GM18505 (cell line): ENCODE results near the gene TUBGCP4.

Source experiments
- ATAC-seq: cut with Tn5 transposase; IDR thresholded peaks from one replicate; pipeline ENCODE4 v1.9.1; 2021; ENCODE audit not compliant: unreplicated experiment
- POLR2A ChIP-seq: IDR thresholded peaks from 4 replicates; pipeline ENCODE4 v1.6.1; 2011; ENCODE audit warnings: borderline replicate concordance; ENCODE audit not compliant: insufficient read depth, insufficient read length; ENCODE audit errors: extremely low read depth

TUBGCP4 gene

DNA sequence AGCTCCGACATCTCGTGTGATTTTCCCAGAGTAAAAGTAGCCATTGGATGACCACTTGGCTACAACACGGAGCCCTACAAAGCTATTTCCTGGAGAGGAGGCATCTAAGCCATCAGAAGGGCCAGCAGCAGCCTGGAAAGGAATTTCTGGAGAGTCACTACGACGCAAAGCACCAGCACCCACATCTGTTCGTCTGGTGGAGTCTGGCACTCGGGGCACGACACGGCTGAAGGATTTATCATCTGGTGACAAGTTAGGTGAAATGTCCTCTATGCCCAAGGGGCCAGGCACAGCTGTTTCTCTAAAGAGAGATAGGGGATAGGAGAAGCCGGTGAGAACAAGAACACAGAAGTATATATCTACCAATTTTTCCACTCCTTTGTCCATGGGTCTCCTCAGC is 49.5 kb downstream of the TUBGCP4 start:
- ATAC-seq, result no peak
- no peak for TF ChIP-seq POLR2A

DNA sequence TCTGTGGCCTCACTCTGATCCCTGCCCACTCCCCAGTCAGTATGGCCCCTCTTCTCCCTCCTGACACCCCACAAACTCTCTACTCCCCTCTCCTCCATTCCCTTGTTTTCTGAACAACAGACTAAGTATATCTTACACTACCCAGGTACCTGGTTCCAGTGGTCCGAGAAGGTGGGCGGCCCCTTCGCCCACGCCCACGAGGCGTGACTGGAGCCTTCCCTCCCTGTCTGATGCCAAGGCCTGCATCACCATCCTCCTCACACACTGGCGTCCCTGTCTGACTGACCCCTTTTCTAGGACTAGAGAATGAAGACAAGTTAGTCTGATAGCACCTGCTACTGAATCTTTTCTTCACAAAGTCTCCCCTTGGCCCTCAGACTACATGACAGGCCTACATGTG is 50.0 kb downstream of the TUBGCP4 start:
- no peak for ATAC-seq
- no peak for TF ChIP-seq POLR2A

DNA sequence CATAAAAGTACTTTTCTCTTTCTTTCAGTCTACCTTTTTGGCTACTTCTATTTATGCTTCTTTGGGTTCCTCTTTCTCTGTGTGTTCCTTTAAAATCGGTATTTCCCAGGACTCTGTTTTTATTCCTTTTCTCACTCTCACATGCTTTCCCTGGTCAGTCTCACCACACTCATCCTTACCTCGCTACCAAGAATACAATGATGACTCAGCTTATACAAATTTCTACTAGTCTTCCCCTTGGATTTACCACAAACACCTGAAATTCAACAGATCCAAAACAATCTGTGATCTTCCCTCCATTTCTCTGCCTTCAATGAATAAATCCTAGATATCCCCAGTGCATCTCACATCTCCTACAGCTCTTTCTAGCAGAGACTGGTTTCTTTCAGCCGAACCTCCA is 52.9 kb downstream of the TUBGCP4 start:
- no peak for TF ChIP-seq POLR2A
- no peak for ATAC-seq

DNA sequence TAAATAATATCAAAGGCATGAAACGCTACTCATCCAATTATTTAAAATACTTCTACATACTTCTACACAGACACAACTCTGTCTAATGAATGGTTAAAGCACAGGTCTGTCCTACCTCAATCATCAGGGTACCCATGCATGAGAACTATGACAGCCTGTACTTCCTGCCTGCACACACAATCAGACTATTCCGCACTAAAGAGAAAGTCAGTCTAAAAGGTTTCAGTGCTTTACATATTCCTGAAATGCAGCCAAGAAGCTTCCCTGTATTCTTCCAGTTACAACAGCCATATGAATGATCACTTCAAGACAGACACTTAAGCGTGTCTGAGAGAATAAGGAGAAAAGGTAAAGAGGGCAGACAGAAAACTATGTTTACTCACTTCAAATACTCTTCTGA is 58.8 kb downstream of the TUBGCP4 start:
- TF ChIP-seq POLR2A, result no peak
- ATAC-seq, result no peak

DNA sequence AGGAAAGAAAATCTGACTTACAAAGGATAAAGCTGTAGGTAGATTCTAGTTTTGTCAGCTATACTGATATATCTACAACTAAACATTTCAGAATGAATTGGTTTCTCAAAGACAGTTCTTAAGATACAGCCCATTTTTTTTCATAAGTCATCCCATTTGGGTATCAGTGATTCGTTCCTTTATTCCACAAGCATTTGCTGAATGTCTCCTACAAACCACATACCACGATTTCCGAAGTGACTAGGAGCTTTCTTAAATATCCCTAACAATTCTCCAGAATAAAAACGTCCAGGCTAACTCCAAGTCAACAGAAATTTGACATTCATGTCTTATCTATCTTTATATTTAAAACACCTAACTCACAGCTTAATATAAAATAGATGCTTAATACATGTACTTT is 62.3 kb downstream of the TUBGCP4 start:
- no peak for ATAC-seq
- no peak for TF ChIP-seq POLR2A

DNA sequence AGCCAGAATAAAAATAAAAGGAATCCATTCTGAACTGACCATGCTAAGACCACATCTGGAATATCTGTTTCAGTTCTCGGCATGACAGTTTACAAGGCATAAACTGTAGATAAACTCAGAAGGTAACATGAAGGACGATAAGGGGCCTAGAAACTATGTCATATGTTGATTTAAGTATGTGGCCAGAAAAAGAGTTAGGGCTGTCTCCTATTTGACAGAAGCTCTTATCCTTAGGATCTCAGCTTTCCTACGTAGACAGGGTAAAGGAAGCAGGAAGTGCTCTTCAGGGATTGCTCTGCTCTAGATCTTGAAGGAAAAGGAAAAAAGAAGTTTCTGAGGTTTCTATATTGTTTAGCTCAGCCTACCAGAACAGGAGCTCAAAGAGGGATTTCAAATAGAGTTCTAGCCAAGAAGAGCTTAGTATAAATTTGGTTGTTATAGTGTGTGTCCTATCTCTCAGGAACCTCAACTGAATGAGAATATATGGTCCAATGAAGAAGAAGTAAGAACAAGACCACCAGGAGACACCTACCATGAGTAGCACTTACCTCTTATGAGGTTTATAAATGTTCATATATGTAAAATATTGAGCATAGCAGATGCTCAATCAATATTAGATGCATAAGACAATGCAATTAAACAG is 62.9 kb downstream of the TUBGCP4 start:
- no peak for TF ChIP-seq POLR2A
- ATAC-seq, result no peak

DNA sequence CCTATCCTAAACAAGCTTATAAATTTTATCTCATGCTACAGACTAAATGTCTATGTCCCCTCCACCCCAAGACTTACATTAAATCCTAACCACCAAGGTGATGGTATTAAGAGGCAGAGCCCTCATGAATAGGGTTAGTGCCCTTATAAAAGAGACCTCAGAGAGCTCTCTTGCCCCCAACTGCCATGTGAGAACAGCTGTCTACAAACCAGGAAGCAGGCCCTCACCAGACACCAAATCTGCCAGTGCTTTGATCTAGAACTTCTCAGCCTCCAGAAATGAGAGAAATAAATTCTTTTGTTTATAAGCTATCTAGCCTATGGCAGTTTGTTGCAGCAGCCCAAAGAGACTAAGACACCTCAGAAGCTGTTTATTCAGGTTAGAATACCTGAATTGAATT is 63.5 kb downstream of the TUBGCP4 start:
- no peak for ATAC-seq
- no peak for TF ChIP-seq POLR2A

DNA sequence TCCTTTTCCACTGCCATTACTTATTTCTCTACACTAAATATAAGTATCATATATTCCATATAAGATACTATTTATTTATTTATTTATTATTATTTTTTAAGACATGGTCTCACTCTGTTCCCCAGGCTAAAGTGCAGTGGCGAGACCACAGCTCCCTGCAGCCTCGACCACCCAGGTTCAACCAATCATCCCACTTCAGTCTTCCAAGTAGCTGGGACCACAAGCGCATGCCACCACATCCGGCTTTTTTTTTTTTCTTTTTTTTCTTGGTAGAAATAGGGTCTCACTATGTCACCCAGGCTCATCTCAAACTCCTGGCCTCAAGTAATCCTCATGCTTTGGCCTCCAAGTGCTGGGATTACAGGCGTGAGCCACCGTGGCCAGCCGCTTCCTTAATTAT is 65.5 kb downstream of the TUBGCP4 start:
- TF ChIP-seq POLR2A, result no peak
- no peak for ATAC-seq

DNA sequence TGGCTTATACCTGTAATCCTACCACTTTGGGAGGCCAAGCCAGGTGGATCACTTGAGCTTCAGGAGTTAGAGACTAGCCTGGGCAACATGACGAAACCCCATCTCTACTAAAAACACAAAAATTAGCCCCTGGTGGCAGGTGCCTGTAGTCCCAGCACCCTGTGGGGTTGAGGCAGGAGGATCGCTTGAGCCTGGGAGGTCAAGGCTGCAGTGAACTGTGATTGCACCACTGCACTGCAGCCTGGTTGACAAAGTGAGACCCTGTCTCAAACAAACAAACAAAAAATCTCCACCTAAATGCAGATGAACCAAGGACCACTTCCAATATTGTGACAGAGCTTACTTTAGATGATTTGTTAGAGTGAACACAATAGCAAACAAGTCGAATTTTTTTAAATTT is 68.4 kb downstream of the TUBGCP4 start:
- no peak for ATAC-seq
- no peak for TF ChIP-seq POLR2A

DNA sequence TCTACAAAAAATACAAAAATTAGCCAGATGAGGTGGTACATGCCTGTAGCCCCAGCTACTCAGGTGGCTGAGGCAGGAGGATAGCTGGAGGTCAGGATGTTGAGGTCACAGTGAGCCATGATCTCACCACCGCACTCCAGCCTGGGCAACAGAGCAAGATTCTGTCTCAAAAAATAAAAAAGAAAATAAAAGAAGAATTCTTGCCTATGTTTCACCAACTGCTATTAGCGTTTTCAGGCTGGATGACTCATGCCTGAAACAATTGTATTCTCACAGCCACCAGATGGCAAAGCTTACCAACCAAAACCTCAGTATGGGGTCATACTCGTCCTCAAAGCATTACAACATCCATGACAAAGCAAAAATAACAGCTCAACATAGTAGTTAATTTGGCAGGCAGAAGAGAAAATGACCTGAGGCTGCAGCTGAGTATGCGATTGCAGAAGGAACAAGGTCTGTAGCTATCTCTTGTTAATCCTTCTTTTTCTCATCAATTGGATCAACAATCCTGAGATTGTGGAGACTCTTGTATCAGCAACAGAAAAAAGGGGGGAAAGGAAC is 69.9 kb downstream of the TUBGCP4 start:
- ATAC-seq, result no peak
- TF ChIP-seq POLR2A, result no peak

DNA sequence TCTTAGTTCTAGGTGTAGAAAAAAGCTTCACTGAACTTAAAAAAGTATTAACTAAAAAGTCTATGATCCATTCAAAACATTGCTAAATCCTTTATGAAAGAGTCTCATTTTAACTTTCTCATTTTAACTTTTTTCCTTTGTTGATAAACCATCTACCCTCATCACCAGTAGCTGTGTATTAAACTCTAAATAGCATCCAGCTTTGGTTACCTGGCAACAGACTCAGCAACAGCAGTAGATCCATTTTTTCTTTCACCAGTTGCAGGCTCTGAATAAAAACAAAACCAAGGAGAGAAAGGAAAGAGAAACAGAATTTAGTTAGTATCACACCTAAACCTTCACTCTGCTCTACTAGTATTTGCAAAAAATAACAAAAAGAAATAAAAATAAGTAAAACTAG is 70.4 kb downstream of the TUBGCP4 start:
- no peak for TF ChIP-seq POLR2A
- ATAC-seq, result no peak

DNA sequence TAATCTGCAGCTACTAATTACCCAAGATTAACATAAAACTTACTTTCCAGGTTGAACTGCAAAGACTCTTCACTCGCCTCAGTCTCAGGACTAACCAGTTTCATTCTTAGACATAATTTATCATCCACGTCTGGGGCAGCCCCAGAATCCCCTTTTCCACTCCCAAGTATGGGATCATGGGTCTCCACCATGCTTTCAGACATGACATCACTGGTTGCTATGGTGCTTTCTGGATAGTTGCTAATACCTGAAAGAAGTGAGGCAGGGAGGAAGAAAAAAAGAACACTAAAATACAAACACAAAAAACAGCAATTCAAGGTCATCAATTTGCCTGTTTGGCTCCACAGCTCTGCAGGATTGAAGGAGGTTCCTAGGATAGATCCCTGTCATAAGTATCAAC is 75.4 kb downstream of the TUBGCP4 start:
- ATAC-seq, result no peak
- no peak for TF ChIP-seq POLR2A

DNA sequence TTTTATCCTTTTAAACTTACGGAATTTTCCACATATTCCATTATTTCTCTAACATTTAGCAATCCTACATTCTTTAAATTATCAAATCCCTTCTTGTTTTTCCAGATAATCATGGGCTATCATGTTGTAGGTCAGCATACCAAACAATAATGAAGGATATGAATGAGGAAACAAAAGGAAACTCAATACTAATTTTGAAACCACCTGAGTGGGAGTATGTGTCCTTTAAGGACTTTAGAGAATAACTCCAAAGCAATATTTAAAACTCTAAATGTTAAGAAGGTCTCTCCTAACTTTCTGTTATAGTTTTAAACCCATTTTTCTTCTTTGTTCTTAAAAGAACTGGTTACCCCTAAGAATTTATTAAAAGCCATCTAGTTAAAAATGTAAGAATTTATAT is 79.1 kb downstream of the TUBGCP4 start:
- no peak for TF ChIP-seq POLR2A
- no peak for ATAC-seq
